SU-DHL-6 (cell line): ENCODE results near the gene NAPB.

Experiments used
- EZH2phosphoT487 ChIP-seq: fragments of 200-600 bp; sonication (generic), shearing (Covaris generic); conservative IDR thresholded peaks from 2 replicates; pipeline ENCODE4 v1.6.1; 2018; ENCODE audit warnings: mild to moderate bottlenecking, antibody characterized with exemption, low read length, moderate library complexity, mixed read lengths
- TF ChIP-seq, protein P1 (sequence below): fragments of 200-600 bp; sonication (generic); IDR thresholded peaks from one replicate; pipeline ENCODE4 v1.5.1; 2017; ENCODE audit warnings: antibody characterized with exemption, mild to moderate bottlenecking, low read length, moderate library complexity; ENCODE audit not compliant: insufficient read depth, poor library complexity, severe bottlenecking

- TF ChIP-seq, protein P1, sequence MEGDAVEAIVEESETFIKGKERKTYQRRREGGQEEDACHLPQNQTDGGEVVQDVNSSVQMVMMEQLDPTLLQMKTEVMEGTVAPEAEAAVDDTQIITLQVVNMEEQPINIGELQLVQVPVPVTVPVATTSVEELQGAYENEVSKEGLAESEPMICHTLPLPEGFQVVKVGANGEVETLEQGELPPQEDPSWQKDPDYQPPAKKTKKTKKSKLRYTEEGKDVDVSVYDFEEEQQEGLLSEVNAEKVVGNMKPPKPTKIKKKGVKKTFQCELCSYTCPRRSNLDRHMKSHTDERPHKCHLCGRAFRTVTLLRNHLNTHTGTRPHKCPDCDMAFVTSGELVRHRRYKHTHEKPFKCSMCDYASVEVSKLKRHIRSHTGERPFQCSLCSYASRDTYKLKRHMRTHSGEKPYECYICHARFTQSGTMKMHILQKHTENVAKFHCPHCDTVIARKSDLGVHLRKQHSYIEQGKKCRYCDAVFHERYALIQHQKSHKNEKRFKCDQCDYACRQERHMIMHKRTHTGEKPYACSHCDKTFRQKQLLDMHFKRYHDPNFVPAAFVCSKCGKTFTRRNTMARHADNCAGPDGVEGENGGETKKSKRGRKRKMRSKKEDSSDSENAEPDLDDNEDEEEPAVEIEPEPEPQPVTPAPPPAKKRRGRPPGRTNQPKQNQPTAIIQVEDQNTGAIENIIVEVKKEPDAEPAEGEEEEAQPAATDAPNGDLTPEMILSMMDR = no peak
- no peak for TF ChIP-seq EZH2phosphoT487
Measured at GRCh38 chr20:23461180-23461579, 39.9 kb upstream of the NAPB start.
